Endothelial cell (in vitro differentiated cells): Measurements from ENCODE around the gene RPL34. TPM values are rescaled to one million over a fixed set of nuclear protein-coding genes. Genes with fewer than 3 reads are reported as not detected.

ENCODE experiments used
- DNase-seq: peaks from one replicate; pipeline ENCODE4 v3.0.0; 2021; ENCODE audit warnings: low spot score
- H3K27ac Mint-ChIP-seq: one replicate; pipeline ENCODE4 v1.8.0; 2021; ENCODE audit warnings: mixed read lengths, inconsistent platforms; ENCODE audit not compliant: unreplicated experiment
- H3K27me3 Mint-ChIP-seq: one replicate; pipeline ENCODE4 v1.8.0; 2021; ENCODE audit warnings: mild to moderate bottlenecking, moderate library complexity, mixed read lengths, inconsistent platforms; ENCODE audit not compliant: unreplicated experiment
- H3K36me3 Mint-ChIP-seq: one replicate; pipeline ENCODE4 v1.8.0; 2021; ENCODE audit warnings: mild to moderate bottlenecking, low read depth, mixed read lengths, inconsistent platforms; ENCODE audit not compliant: unreplicated experiment
- H3K4me1 Mint-ChIP-seq: one replicate; pipeline ENCODE4 v1.8.0; 2021; ENCODE audit warnings: mild to moderate bottlenecking, mixed read lengths, inconsistent platforms; ENCODE audit not compliant: unreplicated experiment
- H3K4me3 Mint-ChIP-seq: one replicate; pipeline ENCODE4 v1.8.0; 2021; ENCODE audit warnings: mild to moderate bottlenecking, mixed read lengths, inconsistent platforms; ENCODE audit not compliant: unreplicated experiment
- H3K9me3 Mint-ChIP-seq: one replicate; pipeline ENCODE4 v1.8.0; 2021; ENCODE audit warnings: mixed read lengths, inconsistent platforms; ENCODE audit not compliant: unreplicated experiment
- total RNA-seq: library from RNA; stranded (reverse); fragmentation: NEBNext Ultra II Directional; extraction: Animal tissue kit (Norgen Biotek cat#: 25700); gene quantifications from one replicate; pipeline ENCODE4 v1.2.1, GENCODE V29; 2021; ENCODE audit not compliant: unreplicated experiment
- TF ChIP-seq, protein P1 (sequence below): fragments of 200-600 bp; sonication (generic); IDR thresholded peaks from one replicate; pipeline ENCODE4 v1.5.0; 2021; ENCODE audit warnings: antibody characterized with exemption; ENCODE audit not compliant: unreplicated experiment

RPL34 gene
- total RNA-seq, 1 donor from 2014 or later: 1,233 TPM

DNA sequence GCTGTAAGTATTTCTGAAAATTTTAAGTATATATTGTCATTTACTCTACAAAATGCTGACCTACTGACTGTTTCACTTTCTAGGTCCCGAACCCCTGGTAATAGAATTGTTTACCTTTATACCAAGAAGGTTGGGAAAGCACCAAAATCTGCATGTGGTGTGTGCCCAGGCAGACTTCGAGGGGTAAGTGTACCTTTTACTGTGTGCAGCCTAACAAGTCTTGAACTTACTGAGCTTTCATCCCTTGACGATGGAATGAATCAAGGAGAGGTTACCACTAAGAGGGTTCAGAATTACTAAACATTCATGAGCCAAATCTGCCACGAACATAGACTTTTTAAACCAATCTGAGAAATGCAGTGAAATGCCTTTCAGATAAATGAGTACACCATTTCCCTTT, 1.6 kb downstream of the RPL34 start:
- Mint-ChIP-seq H3K27me3 (peaks cover 7% of the 10 kb centered on the region), H3K27ac (no peak overlapping the region), H3K4me3 (no peak overlapping the region), H3K36me3 (peaks cover 23% of the 10 kb centered on the region), H3K9me3 (no peaks in the 10 kb centered on the region), H3K4me1 (peaks cover 24% of the 10 kb centered on the region)
- TF ChIP-seq, protein P1, sequence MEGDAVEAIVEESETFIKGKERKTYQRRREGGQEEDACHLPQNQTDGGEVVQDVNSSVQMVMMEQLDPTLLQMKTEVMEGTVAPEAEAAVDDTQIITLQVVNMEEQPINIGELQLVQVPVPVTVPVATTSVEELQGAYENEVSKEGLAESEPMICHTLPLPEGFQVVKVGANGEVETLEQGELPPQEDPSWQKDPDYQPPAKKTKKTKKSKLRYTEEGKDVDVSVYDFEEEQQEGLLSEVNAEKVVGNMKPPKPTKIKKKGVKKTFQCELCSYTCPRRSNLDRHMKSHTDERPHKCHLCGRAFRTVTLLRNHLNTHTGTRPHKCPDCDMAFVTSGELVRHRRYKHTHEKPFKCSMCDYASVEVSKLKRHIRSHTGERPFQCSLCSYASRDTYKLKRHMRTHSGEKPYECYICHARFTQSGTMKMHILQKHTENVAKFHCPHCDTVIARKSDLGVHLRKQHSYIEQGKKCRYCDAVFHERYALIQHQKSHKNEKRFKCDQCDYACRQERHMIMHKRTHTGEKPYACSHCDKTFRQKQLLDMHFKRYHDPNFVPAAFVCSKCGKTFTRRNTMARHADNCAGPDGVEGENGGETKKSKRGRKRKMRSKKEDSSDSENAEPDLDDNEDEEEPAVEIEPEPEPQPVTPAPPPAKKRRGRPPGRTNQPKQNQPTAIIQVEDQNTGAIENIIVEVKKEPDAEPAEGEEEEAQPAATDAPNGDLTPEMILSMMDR: no peak
- DNase-seq: no peak

DNA sequence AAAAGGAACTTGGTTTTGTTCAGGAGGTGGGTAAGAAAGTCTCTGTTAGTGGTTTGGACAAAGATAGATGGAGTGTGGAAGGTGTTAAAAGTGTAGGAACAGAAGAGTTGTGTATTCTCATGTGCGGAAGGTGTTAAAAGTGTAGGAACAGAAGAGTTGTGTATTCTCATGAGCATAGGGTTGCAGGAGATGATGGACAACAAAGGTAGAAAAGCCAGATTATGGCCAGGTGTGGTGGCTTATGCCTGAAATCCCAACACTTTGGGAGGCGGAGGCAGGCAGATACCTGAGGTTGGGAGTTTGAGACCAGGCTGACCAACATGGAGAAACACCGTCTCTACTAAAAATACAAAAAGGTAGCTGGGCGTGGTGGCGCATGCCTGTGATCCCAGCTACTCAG, 2.5 kb downstream of the RPL34 start:
- H3K36me3 Mint-ChIP-seq: peaks cover 23% of the 10 kb centered on the region
- peak overlapping the region; percentile 1 for H3K27ac Mint-ChIP-seq
- H3K4me3 Mint-ChIP-seq: peak overlapping the region; percentile 57

DNA sequence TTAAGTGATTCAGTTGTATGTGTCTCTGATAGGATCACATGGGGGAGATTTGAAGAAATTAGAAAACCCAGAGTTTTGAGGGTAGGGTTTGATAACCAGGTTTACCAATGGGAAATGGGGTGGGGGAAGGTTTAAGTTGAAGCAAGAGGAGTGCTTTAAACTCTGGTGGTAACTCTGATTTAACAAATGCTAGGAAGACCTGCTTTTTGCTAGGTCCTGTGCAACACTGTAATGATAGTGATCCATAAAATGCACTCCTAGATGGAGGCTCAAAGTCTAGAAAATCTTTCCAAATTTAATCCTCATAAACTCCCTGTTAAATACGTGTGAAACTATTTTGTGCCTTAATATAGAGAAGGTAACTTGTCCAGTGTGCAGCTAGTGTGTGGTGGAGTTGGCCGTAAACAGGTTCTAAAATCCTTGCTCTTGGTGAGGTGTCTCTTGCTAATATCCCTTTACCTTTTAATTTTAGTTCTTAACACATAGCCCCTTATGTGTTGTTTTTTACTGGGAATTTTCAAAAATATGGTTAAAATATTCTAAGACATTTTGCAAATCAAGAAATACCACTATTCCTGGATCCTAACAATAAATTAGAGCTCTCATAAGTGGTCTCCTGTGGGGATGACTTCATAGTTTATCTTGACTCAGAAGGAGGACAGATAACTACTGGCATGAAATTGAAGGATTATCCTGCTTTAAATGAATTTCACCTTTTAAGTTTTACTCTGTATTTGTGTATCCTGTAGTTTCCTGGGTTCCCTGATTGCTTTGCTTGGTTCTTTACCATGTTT, 4.1 kb downstream of the RPL34 start:
- H3K27me3 Mint-ChIP-seq: peaks cover 7% of the 10 kb centered on the region
- H3K36me3 Mint-ChIP-seq: peaks cover 23% of the 10 kb centered on the region
- peak overlapping the region; percentile 51 for H3K4me3 Mint-ChIP-seq
- no peak for DNase-seq
- no peaks in the 10 kb centered on the region for H3K9me3 Mint-ChIP-seq
- TF ChIP-seq, protein P1: no peak
- no peak overlapping the region for H3K27ac Mint-ChIP-seq
- H3K4me1 Mint-ChIP-seq: peaks cover 18% of the 10 kb centered on the region

More for the DNA sequence above, 2.5 kb downstream of the RPL34 start:
- Mint-ChIP-seq H3K4me1 (peaks cover 24% of the 10 kb centered on the region), H3K9me3 (no peaks in the 10 kb centered on the region), H3K27me3 (peaks cover 7% of the 10 kb centered on the region)
- no peak for DNase-seq
- TF ChIP-seq, protein P1: no peak

DNA sequence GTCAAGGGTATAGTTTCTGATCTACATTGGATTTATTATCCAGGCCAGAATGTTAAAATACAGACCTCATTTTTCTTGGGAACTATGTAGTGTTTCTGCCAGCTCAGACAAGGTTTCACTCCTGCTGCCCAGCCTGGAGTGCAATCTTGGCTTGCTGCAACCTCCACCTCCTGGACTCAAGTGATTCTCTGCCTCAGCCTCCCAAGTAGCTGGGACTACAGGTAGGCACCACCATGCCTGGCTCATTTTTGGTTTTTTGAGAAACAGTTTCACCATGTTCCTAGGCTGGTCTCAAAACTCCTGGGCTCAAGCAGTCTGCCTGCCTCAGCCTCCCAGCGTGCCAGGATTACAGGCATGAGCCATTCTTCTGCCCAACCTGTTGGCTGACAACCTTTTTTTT, 5.7 kb downstream of the RPL34 start:
- peaks cover under 1% of the 10 kb centered on the region for H3K27me3 Mint-ChIP-seq
- peaks cover 35% of the 10 kb centered on the region for H3K36me3 Mint-ChIP-seq
- no peak overlapping the region for H3K27ac Mint-ChIP-seq
- H3K4me3 Mint-ChIP-seq: no peak overlapping the region
- H3K4me1 Mint-ChIP-seq: peaks cover 9% of the 10 kb centered on the region
- TF ChIP-seq, protein P1: no peak
- H3K9me3 Mint-ChIP-seq: no peaks in the 10 kb centered on the region
- no peak for DNase-seq

DNA sequence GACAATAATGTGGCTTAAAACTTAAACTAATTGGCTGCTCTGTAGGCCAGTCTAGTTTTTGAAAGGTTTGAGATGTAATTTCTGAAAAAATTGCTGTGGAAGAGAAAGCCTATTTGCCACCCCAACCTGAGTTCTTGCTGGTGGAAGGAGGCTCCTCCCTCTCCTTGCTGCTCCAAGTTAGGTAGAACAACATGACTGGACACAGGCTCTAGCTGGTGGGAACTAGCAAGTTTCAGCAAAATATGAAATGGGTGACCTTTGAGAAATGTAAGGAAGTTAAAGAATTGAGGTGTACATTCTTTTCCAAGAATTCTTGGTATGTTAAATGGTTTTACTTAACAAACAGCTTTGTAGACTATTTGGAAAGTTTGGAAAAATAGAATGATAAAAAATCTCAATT, 8.0 kb downstream of the RPL34 start:
- no peak for DNase-seq

More for the DNA sequence above, 8.0 kb downstream of the RPL34 start:
- H3K36me3 Mint-ChIP-seq: peaks cover 30% of the 10 kb centered on the region
- H3K27me3 Mint-ChIP-seq: no peaks in the 10 kb centered on the region
- H3K4me3 Mint-ChIP-seq: no peak overlapping the region
- H3K4me1 Mint-ChIP-seq: no peaks in the 10 kb centered on the region
- no peak overlapping the region for H3K27ac Mint-ChIP-seq
- TF ChIP-seq, protein P1: no peak
- no peaks in the 10 kb centered on the region for H3K9me3 Mint-ChIP-seq
